A549 treated with CpdA at 1 μM for 4 hours (cell line): ENCODE results near the gene CEP44. TPM values are rescaled to one million over a fixed set of nuclear protein-coding genes. Genes with fewer than 3 reads are reported as not detected.

Source experiments
- total RNA-seq: library from RNA; stranded (reverse); fragments of 200-300 nt; extraction: Qiagen RNA extraction; gene quantifications from 5 replicates; pipeline ENCODE4 v1.2.3, GENCODE V29; 2022; ENCODE audit warnings: low read depth

Gene CEP44
- 5.3 to 7.9 TPM (median 6.7 TPM) in 5 replicates for total RNA-seq

DNA sequence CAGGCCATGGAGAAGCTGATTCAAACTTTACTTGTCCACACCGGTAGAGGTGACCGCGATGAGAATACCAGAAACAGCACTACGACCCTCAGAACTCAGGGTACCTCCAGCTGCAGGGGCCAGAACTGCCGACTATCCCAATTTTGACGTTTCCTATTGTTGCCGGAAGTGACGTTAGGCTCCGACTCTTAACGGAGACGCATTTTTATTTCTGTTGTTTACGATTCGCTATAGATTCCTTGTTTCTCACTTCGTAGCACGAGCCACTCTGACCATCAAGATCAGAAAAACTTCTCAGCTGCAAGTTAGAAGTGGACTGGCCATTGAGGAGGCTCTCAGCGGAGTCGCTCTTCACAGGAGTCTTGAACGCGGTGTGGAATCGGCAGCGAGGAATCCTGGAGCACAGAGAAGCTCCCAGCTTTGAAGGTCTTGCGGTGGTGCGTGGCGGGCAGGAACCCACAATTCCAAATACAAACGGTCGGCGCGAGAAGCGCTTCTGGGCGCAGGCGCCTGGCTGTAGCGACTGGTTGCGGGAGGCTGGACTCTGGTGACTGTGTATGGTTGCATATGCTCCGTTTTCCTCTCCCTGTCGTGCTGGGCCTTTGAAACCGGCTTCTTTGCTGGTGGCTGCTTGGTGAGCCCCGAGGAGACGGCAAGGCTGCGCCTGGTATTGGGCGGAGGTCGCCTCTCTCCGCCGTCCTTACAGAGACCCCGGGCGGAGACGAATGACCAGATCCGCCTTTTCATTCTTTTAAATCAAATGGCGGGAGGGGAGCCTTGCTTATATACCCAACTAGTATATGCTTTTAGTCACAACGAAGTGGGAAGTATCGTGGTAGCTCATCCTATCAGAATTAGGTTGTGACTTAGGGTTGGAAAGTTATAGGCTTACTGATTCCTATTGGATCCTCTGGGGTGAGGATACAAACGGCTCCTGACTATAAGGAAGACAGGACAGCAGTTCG lies at the start of gene CEP44, which contains the start of gene FBXO8:
CEP44 (plus strand) TSS at position 405 of the 965 bp plus-strand sequence. CDS start 15,211 bp downstream, outside the sequence.
FBXO8 (minus strand) TSS at position 161 of the 965 bp plus-strand sequence. CDS start 20,575 bp downstream, outside the sequence.

Other genes with a start within 250 kb of the CEP44 start
- 9.7 to 11.7 TPM (median 9.9 TPM) in 5 replicates for gene FBXO8, start 244 bp upstream of the CEP44 start, total RNA-seq
- 43.5 to 51.8 TPM (median 46.8 TPM) in 5 replicates for gene HPGD, start 238.6 kb downstream of the CEP44 start, total RNA-seq